Gastrocnemius medialis (tissue), 4 donors: ENCODE data around the gene ZFC3H1. TPM values are rescaled to one million over a fixed set of nuclear protein-coding genes. Genes with fewer than 3 reads are reported as not detected.

Source experiments
- ATAC-seq, 2 donors: fragments of 150-250 bp; one replicate each; pipeline ENCODE4 v1.9.1; 2016
- DNase-seq, 2 donors: peaks; one replicate each; pipeline ENCODE4 v3.0.0-alpha.2; 2019
- H3K27ac ChIP-seq, 4 donors: fragments of 200-600 bp; sonication (generic); 1 replicate in 1 of 4; 2 replicates in 3 of 4; pipeline ENCODE4 v1.5.1; 2016 to 2018; ENCODE audit warnings: mild to moderate bottlenecking in 2 of 4, moderate library complexity in 1 of 4
- H3K27me3 ChIP-seq, 3 donors: fragments of 200-600 bp; sonication (generic) in 2 of 3; 1 replicate in 1 of 3; 2 replicates in 2 of 3; pipeline versions ENCODE4 v1.5.1 to v1.6.0; 2016 to 2019; ENCODE audit warnings: mild to moderate bottlenecking in 1 of 3, moderate library complexity in 1 of 3
- H3K36me3 ChIP-seq, 2 donors: fragments of 200-600 bp; sonication (generic) in 1 of 2; one replicate each; pipeline ENCODE4 v1.5.1; 2017 to 2018
- H3K4me1 ChIP-seq, 2 donors: fragments of 200-600 bp; sonication (generic) in 1 of 2; one replicate each; pipeline ENCODE4 v1.5.1; 2016 to 2017; ENCODE audit warnings: mild to moderate bottlenecking in 2 of 2
- H3K4me3 ChIP-seq, 4 donors: fragments of 200-600 bp; sonication (generic) in 3 of 4; 1 replicate in 1 of 4; 2 replicates in 3 of 4; pipeline ENCODE4 v1.5.1; 2016 to 2019; ENCODE audit warnings: mild to moderate bottlenecking in 2 of 4
- H3K9me3 ChIP-seq, 3 donors: fragments of 200-600 bp; sonication (generic) in 2 of 3; 1 replicate in 1 of 3; 2 replicates in 2 of 3; pipeline ENCODE4 v1.5.1; 2016 to 2019
- CTCF ChIP-seq, 5 experiments: fragments of 450-650 bp in 3 of 5; fragments of 200-600 bp in 2 of 5; sonication (generic) in 2 of 5; IDR thresholded peaks in 4 of 5; conservative IDR thresholded peaks in 1 of 5; 1 replicate in 4 of 5; 2 replicates in 1 of 5; pipeline ENCODE4 v1.5.1; 2016 to 2019; ENCODE audit warnings: antibody characterized with exemption in 5 of 5, mild to moderate bottlenecking in 3 of 5, moderate library complexity in 3 of 5
- POLR2A ChIP-seq, 2 donors: fragments of 450-650 bp; IDR thresholded peaks; one replicate each; pipeline ENCODE4 v1.6.1; 2017; ENCODE audit warnings: antibody characterized with exemption in 2 of 2, mild to moderate bottlenecking in 2 of 2, moderate library complexity in 2 of 2
- in situ Hi-C, 4 donors: fragments of 200-750 bp; cut with MboI; loops; one replicate each; pipeline versions ENCODE4 v1.15.0 to v1.8.0; 2017; ENCODE audit warnings: low sequenced_read_pairs in 4 of 4
- intact Hi-C: fragments of 100-400 bp; cut with DNase I; formaldehyde crosslinking; loops from one replicate; pipeline ENCODE4 v1.15.1; 2023; ENCODE audit warnings: low total_unique reads
- total RNA-seq, 4 donors: library from RNA; depleted of rRNA; stranded (reverse); fragments of >200 nt; gene quantifications; one replicate each; pipeline versions ENCODE4 v1.1.0 to v1.2.3, GENCODE V29; 2016

The ZFC3H1 gene
- total RNA-seq, 4 donors from 2014 or later, result 6.5 to 26.4 (median 9.1) TPM

GRCh38 chr12:71626098-71626497, 37.5 kb downstream of the ZFC3H1 start:
- no peak overlapping the region for H3K27ac ChIP-seq

DNA sequence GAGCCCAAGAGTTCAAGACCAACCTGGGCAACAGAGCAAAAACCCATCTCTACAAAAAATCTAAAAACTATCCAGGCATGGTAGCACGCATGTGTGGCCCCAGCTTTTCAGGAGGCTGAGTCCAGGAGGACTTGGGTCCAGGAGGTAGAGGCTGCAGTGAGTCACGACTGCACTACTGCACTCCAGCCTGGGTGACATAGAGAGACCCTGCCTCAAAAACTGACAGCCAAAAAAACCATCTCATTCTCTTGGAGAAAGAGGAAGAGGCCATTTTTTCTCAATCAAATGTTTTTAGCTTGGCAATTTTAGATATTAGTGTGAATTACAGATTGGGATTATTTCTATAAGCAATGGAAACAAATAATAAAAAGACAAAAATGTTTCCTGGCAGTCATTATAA, 38.2 kb downstream of the ZFC3H1 start:
- intact Hi-C loops (no loop called here), in situ Hi-C loops (loop anchor here in 1 of 4 donors (25.0 kb wide), 2 partner anchors 213 to 262 kb away; no protein-coding TSS in a partner anchor)
- ATAC-seq, result no peak
- TF ChIP-seq CTCF (IDR thresholded peaks at IDR 0.05 in 4 of 5, conservative IDR thresholded peaks at IDR 0.05 in 1 of 5), result no peak
- TF ChIP-seq POLR2A (IDR thresholded peaks at IDR 0.05), result no peak
- Histone ChIP-seq H3K27ac (no peak overlapping the region), H3K4me3 (no peak overlapping the region), H3K9me3 (no peaks in the 10 kb centered on the region), H3K36me3 (peaks cover 0 to 96% of the 10 kb centered on the region in 2 donors), H3K4me1 (no peaks in the 10 kb centered on the region), H3K27me3 (no peaks in the 10 kb centered on the region)
- no peak for DNase-seq

More at GRCh38 chr12:71626098-71626497, 37.5 kb downstream of the ZFC3H1 start:
- H3K27me3 ChIP-seq, result no peaks in the 10 kb centered on the region
- no peaks in the 10 kb centered on the region for H3K9me3 ChIP-seq
- intact Hi-C loops (no loop called here), in situ Hi-C loops (loop anchor here in 1 of 4 donors (25.0 kb wide), 2 partner anchors 214 to 261 kb away; no protein-coding TSS in a partner anchor)
- H3K36me3 ChIP-seq, result peaks cover 0 to 97% of the 10 kb centered on the region in 2 donors
- H3K4me3 ChIP-seq, result no peak overlapping the region
- no peak for ATAC-seq
- no peaks in the 10 kb centered on the region for H3K4me1 ChIP-seq
- TF ChIP-seq POLR2A (IDR thresholded peaks at IDR 0.05), result no peak
- TF ChIP-seq CTCF (IDR thresholded peaks at IDR 0.05 in 4 of 5, conservative IDR thresholded peaks at IDR 0.05 in 1 of 5), result no peak
- DNase-seq, result no peak

DNA sequence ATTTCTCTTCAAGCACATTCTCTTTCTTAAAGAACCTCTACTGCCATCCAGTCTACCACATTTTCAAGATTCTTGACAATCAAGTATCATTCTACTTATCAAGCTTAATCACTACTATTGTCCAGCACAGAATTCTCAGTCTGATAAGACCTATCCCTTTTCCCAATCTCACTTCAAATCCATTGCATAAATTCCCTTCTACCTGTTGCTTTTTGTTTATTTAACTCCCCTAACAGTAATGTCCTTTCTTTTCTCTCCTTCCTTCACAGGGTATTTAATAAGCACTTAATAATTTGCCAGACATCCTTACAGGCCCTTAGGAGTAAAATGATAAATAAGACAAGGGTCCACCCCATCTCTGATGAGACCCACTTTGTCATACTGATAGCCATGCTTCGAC, 41.7 kb downstream of the ZFC3H1 start:
- no peak overlapping the region for H3K4me3 ChIP-seq
- H3K27me3 ChIP-seq, result no peaks in the 10 kb centered on the region
- H3K9me3 ChIP-seq, result no peaks in the 10 kb centered on the region
- peaks cover 0 to 91% of the 10 kb centered on the region in 2 donors for H3K36me3 ChIP-seq
- no peaks in the 10 kb centered on the region for H3K4me1 ChIP-seq
- H3K27ac ChIP-seq, result no peak overlapping the region
- in situ Hi-C loops, result no loop called here
- DNase-seq (no peak), ATAC-seq (no peak)
- intact Hi-C loops, result no loop called here
- TF ChIP-seq POLR2A (IDR thresholded peaks at IDR 0.05) (no peak), CTCF (IDR thresholded peaks at IDR 0.05 in 4 of 5, conservative IDR thresholded peaks at IDR 0.05 in 1 of 5) (no peak)

DNA sequence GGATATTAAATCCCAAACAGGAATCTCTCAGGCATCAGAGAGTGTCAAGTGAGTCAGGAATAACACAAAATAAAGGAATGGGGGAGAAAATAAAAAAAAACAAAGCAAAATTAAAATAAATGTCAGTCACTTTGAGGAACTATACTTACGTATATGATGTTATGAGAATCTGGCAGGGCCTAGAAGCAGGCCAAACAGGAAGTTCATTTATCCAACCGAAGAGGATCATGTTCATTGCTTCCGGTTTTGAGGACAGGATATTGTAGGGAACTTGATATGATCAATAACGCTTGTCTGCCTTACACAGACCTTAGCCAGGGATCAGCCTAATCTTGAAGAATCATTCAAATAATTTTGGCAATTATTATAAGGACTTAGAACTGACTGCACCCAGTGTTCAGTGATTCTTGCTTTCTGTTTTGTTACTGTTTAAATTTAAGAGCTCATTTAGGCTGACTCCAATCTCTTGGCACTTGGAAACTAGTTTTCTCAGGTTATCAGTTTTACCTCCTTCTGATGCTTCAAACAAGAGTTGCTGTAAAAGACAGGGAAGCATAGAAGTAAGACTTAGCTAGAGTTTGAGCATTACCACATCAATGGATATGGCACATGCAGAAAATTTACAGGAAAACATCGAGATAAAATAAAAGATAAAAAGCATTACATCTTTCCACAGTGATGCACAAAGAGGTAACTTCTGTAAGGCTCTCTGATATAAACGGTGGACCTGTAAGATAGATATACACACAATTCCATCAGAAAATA, 53.4 kb downstream of the ZFC3H1 start:
- Histone ChIP-seq H3K27ac (no peak overlapping the region), H3K36me3 (peaks cover 5 to 87% of the 10 kb centered on the region in 2 donors), H3K27me3 (no peaks in the 10 kb centered on the region), H3K9me3 (no peaks in the 10 kb centered on the region), H3K4me3 (no peak overlapping the region), H3K4me1 (no peaks in the 10 kb centered on the region)
- ATAC-seq, result no peak
- in situ Hi-C loops, result no loop called here
- TF ChIP-seq CTCF (IDR thresholded peaks at IDR 0.05 in 4 of 5, conservative IDR thresholded peaks at IDR 0.05 in 1 of 5) (no peak), POLR2A (IDR thresholded peaks at IDR 0.05) (no peak)
- no peak for DNase-seq
- intact Hi-C loops, result no loop called here
